Adipose tissue (tissue), 3 donors: ENCODE data around the gene NKPD1. TPM values are rescaled to one million over a fixed set of nuclear protein-coding genes. Genes with fewer than 3 reads are reported as not detected.

ENCODE experiments used
- H3K27ac ChIP-seq: one replicate; pipeline ENCODE4 v1.5.1; 2013; ENCODE audit warnings: low read depth, low read length
- WGBS, 3 donors: extraction: QIAGEN DNeasy Blood & Tissue Kit; methylation state at CpG; one replicate each; pipeline ENCODE4 v1.1.7; 2013; 5-methylcytosine and 5-hydroxymethylcytosine counted together
- polyA plus RNA-seq, 3 donors: library from polyadenylated mRNA; stranded (reverse); fragments of 200-250 nt; gene quantifications; one replicate each; pipeline ENCODE4 v1.2.3, GENCODE V29; 2013
- donor health status: healthy with polysubstance abuse.
- donor health status: Bipolar disorder and iron deficiency.
- donor health status: healthy.

Gene NKPD1
- polyA plus RNA-seq, 3 donors, result 0.04 to 0.11 (median 0.05) TPM

- 82 to 84% (median 83%) methylated on average over 11 to 12 of the region's 12 CpGs for WGBS, 3 donors
- no peak overlapping the region for H3K27ac ChIP-seq
These were observed 1.4 kb downstream of the NKPD1 start for GRCh38 chr19:45159210-45159970.

- no peak overlapping the region for H3K27ac ChIP-seq
- 62 to 71% (median 67%) methylated on average over 23 to 27 of the region's 27 CpGs for WGBS, 3 donors
These were observed 2.1 kb downstream of the NKPD1 start for GRCh38 chr19:45158503-45159209.

- no peak overlapping the region for H3K27ac ChIP-seq
- 68 to 85% (median 74%) methylated on average over 9 to 11 of the region's 11 CpGs for whole genome bisulfite sequencing, 3 donors
These were observed 4.0 kb downstream of the NKPD1 start for GRCh38 chr19:45156751-45157150.

- H3K27ac ChIP-seq, result no peak overlapping the region
- 72 to 83% (median 80%) methylated on average over 11 of the region's 11 CpGs for WGBS, 3 donors
These were observed 4.7 kb downstream of the NKPD1 start for GRCh38 chr19:45156011-45156630.

- no peak overlapping the region for H3K27ac ChIP-seq
- WGBS, 3 donors, result 45 to 50% (median 47%) methylated on average over 19 of the region's 19 CpGs
These were observed 6.5 kb downstream of the NKPD1 start for GRCh38 chr19:45154064-45154827.

GRCh38 chr19:45153339-45154063 lies 7.3 kb downstream of the NKPD1 start:
- H3K27ac ChIP-seq, result no peak overlapping the region

GRCh38 chr19:45152504-45153338 lies 8.1 kb downstream of the NKPD1 start:
- H3K27ac ChIP-seq, result no peak overlapping the region
- whole genome bisulfite sequencing, 3 donors, result 1 to 5% (median 4%) methylated on average over 86 to 91 of the region's 91 CpGs

More at GRCh38 chr19:45153339-45154063, 7.3 kb downstream of the NKPD1 start:
- 1 to 3% (median 2%) methylated on average over 66 to 69 of the region's 69 CpGs for WGBS, 3 donors

- H3K27ac ChIP-seq, result no peak overlapping the region
- 12 to 15% (median 12%) methylated on average over 45 to 64 of the region's 64 CpGs for WGBS, 3 donors
These were observed 8.8 kb downstream of the NKPD1 start for GRCh38 chr19:45151821-45152503.

GRCh38 chr19:45151320-45151719 lies 9.5 kb downstream of the NKPD1 start:
- WGBS, 3 donors, result 81 to 89% (median 83%) methylated on average over 7 of the region's 7 CpGs

GRCh38 chr19:45150751-45151281 lies 10.0 kb downstream of the NKPD1 start:
- no peak overlapping the region for H3K27ac ChIP-seq
- 44 to 62% (median 59%) methylated on average over 4 of the region's 4 CpGs for WGBS, 3 donors

More at GRCh38 chr19:45151320-45151719, 9.5 kb downstream of the NKPD1 start:
- H3K27ac ChIP-seq, result no peak overlapping the region

- no peak overlapping the region for H3K27ac ChIP-seq
- WGBS, 3 donors, result 87 to 95% (median 91%) methylated on average over 4 of the region's 4 CpGs
These were observed 10.6 kb downstream of the NKPD1 start for GRCh38 chr19:45150180-45150579.

GRCh38 chr19:45149129-45149528 lies 11.7 kb downstream of the NKPD1 start:
- WGBS, 3 donors, result 82 to 86% (median 85%) methylated on average over 9 of the region's 9 CpGs
- H3K27ac ChIP-seq, result no peak overlapping the region

- 85 to 87% (median 85%) methylated on average over 18 of the region's 18 CpGs for WGBS, 3 donors
- no peak overlapping the region for H3K27ac ChIP-seq
These were observed 12.7 kb downstream of the NKPD1 start for GRCh38 chr19:45147835-45148676.

- WGBS, 3 donors, result 92 to 93% (median 93%) methylated on average over 15 to 18 of the region's 18 CpGs
- H3K27ac ChIP-seq, result no peak overlapping the region
These were observed 14.0 kb downstream of the NKPD1 start for GRCh38 chr19:45146741-45147205.

GRCh38 chr19:45146251-45146650 lies 14.5 kb downstream of the NKPD1 start:
- WGBS, 3 donors, result 74 to 89% (median 77%) methylated on average over 13 of the region's 13 CpGs

More at GRCh38 chr19:45146251-45146650, 14.5 kb downstream of the NKPD1 start:
- no peak overlapping the region for H3K27ac ChIP-seq
